Ovary (tissue), 3 donors: ENCODE results near the gene ACR.

Source experiments
- EP300 ChIP-seq: sonication (generic); formaldehyde crosslinking; IDR thresholded peaks from one replicate; pipeline ENCODE4 v1.6.1; 2017; ENCODE audit warnings: antibody characterized with exemption
- POLR2A ChIP-seq: fragments of 450-650 bp; IDR thresholded peaks from one replicate; pipeline ENCODE4 v1.6.1; 2017; ENCODE audit warnings: antibody characterized with exemption, mild to moderate bottlenecking, moderate library complexity
- TF ChIP-seq, protein P1 (sequence below), 3 donors: fragments of 450-650 bp in 2 of 3; fragments of 200-600 bp in 1 of 3; IDR thresholded peaks; one replicate each; pipeline versions ENCODE4 v1.5.1 to v1.8.0; 2016 to 2022; ENCODE audit warnings: antibody characterized with exemption in 3 of 3, mild to moderate bottlenecking in 1 of 3
- donor health status: DM: no; HTN: no; CAD: no.

DNA sequence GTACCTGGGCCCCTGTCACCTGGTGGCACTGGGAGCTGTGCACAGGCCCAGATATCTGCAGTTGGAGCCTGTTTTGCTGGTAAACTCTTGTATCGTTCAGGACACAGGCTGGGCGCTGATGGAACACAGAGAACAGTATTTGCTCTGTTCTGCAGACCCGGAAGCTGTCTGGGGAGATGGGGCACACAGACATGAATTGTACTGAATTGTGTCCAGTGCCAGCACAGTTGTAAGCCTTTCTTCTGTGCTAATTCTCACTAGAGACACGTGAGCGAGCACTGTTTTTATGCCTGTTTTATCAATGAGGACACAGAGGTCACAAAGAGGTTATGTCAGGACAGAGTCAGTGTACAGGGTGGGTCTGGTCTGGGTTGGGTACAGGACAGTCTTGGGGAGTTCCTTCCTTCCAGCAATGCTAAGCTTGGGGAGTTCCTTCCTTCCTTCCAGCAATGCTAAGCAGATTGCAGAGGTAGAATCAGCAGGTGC, 24.4 kb upstream of the ACR start:
- TF ChIP-seq POLR2A (no peak), EP300 (no peak)
- TF ChIP-seq, protein P1, sequence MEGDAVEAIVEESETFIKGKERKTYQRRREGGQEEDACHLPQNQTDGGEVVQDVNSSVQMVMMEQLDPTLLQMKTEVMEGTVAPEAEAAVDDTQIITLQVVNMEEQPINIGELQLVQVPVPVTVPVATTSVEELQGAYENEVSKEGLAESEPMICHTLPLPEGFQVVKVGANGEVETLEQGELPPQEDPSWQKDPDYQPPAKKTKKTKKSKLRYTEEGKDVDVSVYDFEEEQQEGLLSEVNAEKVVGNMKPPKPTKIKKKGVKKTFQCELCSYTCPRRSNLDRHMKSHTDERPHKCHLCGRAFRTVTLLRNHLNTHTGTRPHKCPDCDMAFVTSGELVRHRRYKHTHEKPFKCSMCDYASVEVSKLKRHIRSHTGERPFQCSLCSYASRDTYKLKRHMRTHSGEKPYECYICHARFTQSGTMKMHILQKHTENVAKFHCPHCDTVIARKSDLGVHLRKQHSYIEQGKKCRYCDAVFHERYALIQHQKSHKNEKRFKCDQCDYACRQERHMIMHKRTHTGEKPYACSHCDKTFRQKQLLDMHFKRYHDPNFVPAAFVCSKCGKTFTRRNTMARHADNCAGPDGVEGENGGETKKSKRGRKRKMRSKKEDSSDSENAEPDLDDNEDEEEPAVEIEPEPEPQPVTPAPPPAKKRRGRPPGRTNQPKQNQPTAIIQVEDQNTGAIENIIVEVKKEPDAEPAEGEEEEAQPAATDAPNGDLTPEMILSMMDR (IDR thresholded peaks at IDR 0.05), result no peak
